Nephron progenitor cell (in vitro differentiated cells): ENCODE results near the gene RRAS.

Source experiments
- DNase-seq: peaks from one replicate; pipeline ENCODE4 v3.0.0; 2021
- H3K27ac Mint-ChIP-seq: 2 replicates; pipeline ENCODE4 v1.8.0; 2021; ENCODE audit warnings: mild to moderate bottlenecking, moderate library complexity, mixed read lengths
- H3K27me3 Mint-ChIP-seq: 2 replicates; pipeline ENCODE4 v1.8.0; 2021; ENCODE audit warnings: mild to moderate bottlenecking, low read depth, mixed read lengths; ENCODE audit not compliant: poor library complexity
- H3K36me3 Mint-ChIP-seq: 2 replicates; pipeline ENCODE4 v1.8.0; 2021; ENCODE audit warnings: low read depth, mixed read lengths
- H3K4me1 Mint-ChIP-seq: 2 replicates; pipeline ENCODE4 v1.8.0; 2021; ENCODE audit warnings: mixed read lengths
- H3K4me3 Mint-ChIP-seq: 2 replicates; pipeline ENCODE4 v1.8.0; 2021; ENCODE audit warnings: mild to moderate bottlenecking, moderate library complexity, mixed read lengths
- H3K9me3 Mint-ChIP-seq: 2 replicates; pipeline ENCODE4 v1.8.0; 2021; ENCODE audit warnings: mild to moderate bottlenecking, moderate library complexity, mixed read lengths
- TF ChIP-seq, protein P1 (sequence below): fragments of 200-600 bp; sonication (generic); IDR thresholded peaks from 2 replicates; pipeline ENCODE4 v1.5.0; 2021; ENCODE audit warnings: antibody characterized with exemption

Gene RRAS

DNA sequence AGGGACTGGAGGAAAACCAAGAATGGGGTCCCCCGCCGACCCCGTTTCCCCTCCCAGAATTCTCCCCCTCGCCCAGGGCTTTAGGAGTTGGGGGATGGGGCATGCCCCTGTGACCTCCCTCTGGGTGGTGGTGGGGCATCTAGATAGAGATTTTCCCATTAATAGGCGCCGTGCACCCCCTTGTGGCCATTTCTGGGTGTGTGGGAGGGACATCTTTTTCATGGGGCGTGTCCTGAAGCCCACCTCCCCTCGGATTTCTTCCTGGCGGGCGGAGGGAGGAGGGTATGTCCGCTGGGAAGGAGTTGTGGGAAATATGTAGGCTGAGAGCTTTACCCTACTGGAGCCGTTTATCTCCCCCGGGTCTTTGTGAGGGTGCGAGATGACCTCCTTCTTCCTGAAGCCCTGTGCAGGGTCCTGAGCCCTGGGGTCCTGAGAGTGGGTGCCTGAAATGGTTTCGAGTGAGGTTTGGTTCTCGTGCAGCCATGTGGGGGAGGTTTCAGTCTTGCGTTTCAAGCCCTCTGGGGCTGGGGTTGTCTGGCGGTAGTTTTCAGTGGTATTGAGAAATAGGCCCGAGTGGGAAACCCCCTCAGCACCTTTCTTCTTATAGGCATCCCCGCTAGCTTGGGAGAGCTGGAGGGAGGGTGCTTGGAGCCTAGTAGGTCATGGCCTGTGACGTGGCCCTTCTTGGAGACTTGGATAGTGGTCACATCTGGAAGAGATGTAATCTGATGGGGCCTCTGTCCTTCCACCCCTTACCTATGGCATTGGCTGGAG is 38.1 kb upstream of the RRAS start:
- peak; percentile 94 for DNase-seq
- H3K4me3 Mint-ChIP-seq: peak overlapping the region; percentile 89
- H3K4me1 Mint-ChIP-seq: peaks cover 31% of the 10 kb centered on the region
- H3K9me3 Mint-ChIP-seq: no peaks in the 10 kb centered on the region
- TF ChIP-seq, protein P1, sequence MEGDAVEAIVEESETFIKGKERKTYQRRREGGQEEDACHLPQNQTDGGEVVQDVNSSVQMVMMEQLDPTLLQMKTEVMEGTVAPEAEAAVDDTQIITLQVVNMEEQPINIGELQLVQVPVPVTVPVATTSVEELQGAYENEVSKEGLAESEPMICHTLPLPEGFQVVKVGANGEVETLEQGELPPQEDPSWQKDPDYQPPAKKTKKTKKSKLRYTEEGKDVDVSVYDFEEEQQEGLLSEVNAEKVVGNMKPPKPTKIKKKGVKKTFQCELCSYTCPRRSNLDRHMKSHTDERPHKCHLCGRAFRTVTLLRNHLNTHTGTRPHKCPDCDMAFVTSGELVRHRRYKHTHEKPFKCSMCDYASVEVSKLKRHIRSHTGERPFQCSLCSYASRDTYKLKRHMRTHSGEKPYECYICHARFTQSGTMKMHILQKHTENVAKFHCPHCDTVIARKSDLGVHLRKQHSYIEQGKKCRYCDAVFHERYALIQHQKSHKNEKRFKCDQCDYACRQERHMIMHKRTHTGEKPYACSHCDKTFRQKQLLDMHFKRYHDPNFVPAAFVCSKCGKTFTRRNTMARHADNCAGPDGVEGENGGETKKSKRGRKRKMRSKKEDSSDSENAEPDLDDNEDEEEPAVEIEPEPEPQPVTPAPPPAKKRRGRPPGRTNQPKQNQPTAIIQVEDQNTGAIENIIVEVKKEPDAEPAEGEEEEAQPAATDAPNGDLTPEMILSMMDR: peak; percentile 71
- H3K27ac Mint-ChIP-seq: peak overlapping the region; percentile 96
- H3K27me3 Mint-ChIP-seq: no peaks in the 10 kb centered on the region
- H3K36me3 Mint-ChIP-seq: peaks cover 19% of the 10 kb centered on the region

DNA sequence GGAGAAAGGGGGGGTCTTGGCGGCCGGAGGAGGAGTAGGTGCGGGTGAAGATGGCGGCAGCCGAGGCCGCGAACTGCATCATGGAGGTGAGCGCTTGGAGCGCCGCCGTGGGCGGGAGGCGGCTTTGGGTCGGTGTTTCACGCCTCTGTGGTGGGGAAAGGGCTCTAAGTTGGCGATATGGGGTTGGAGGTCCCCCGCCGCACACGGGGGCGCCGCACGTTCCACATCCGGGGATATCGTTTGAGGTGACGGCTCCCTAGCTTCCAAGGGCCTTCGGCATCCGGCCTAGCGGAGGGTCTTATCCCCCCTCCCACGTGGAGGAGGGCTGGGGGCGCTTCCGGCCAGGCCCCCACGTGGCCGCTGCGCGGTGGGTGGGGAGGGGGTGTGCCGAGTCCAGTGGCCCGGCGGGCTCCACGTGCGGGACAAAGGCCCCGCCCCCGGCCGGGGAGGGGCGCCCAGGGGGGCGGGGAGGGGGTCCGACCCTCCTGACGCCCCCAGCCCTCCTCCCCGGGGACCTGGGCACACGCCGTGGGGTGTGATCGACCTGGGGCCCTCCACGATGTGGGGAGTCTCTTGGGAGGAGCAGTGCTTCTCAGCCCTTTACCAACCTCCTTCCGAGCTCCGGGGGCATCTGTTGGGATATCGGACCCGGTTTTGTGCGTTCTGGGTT is 37.4 kb upstream of the RRAS start, which contains the start of gene PRMT1:
TSS of gene PRMT1 (plus strand) at position 41 of the 670 bp plus-strand sequence. CDS start at position 51, 10 bp downstream.
- Mint-ChIP-seq H3K27ac (peak within 1 kb of the TSS; percentile 100), H3K27me3 (no peaks in the 10 kb centered on the region), H3K4me1 (peaks cover 34% of the 10 kb centered on the region), H3K9me3 (no peaks in the 10 kb centered on the region), H3K4me3 (peak within 1 kb of the TSS; percentile 92), H3K36me3 (peaks cover 13% of the 10 kb centered on the region)
- peak; percentile 69 for DNase-seq
- TF ChIP-seq, protein P1: no peak

- H3K9me3 Mint-ChIP-seq: no peaks in the 10 kb centered on the region
- H3K4me3 Mint-ChIP-seq: peak overlapping the region; percentile 92
- DNase-seq: peak; percentile 98
- H3K4me1 Mint-ChIP-seq: peaks cover 40% of the 10 kb centered on the region
- peak overlapping the region; percentile 100 for H3K27ac Mint-ChIP-seq
- TF ChIP-seq, protein P1: no peak
- H3K36me3 Mint-ChIP-seq: peaks cover 13% of the 10 kb centered on the region
- H3K27me3 Mint-ChIP-seq: no peaks in the 10 kb centered on the region
These were observed 36.9 kb upstream of the RRAS start for GRCh38 chr19:49676784-49677230.

DNA sequence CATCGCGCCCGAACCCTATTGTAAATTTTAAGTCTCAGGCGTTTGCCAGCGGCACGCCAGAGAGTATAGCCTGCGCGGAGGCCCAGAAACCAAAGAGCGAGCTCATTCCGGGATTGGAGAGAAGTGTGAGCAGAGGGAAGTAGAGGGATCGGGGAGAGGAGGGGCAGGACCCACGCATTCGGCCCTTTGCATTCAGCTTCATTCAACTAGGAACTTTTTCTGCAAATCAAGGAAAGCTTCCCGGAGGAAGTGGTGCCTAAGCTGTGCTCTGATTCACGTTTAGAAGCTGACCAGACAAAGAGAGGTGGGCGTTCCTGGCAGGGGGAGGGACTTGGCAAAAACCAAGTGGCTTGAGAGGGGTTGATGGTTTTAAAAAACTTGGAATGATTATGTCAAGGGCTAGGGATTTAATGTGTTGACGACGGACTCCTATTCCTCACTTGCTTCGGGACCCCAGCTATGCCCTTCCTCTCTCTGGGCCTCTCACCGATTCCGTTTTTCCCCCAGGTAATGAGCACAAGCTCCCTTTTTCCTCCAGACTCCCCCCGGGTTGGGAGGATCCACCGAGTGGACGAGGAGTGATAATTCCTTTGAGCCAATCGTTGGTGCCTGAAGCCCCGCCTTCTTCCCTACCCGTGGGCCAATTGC is 36.3 kb upstream of the RRAS start:
- DNase-seq: peak; percentile 80
- Mint-ChIP-seq H3K9me3 (no peaks in the 10 kb centered on the region), H3K4me3 (peak overlapping the region; percentile 92), H3K27ac (peak overlapping the region; percentile 100), H3K27me3 (no peaks in the 10 kb centered on the region), H3K36me3 (peaks cover 15% of the 10 kb centered on the region), H3K4me1 (peaks cover 42% of the 10 kb centered on the region)
- TF ChIP-seq, protein P1: no peak

- peak; percentile 89 for DNase-seq
- H3K4me1 Mint-ChIP-seq: peaks cover 13% of the 10 kb centered on the region
- H3K27me3 Mint-ChIP-seq: peaks cover under 1% of the 10 kb centered on the region
- no peaks in the 10 kb centered on the region for H3K9me3 Mint-ChIP-seq
- peaks cover 25% of the 10 kb centered on the region for H3K36me3 Mint-ChIP-seq
- H3K27ac Mint-ChIP-seq: peak overlapping the region; percentile 83
- TF ChIP-seq, protein P1: peak; percentile 80
- peak overlapping the region; percentile 43 for H3K4me3 Mint-ChIP-seq
These were observed 32.4 kb upstream of the RRAS start for GRCh38 chr19:49672131-49672919.
